Left renal cortex interstitium (tissue), 4 donors: ENCODE measurements around the gene HSD17B1. TPM values are rescaled to one million over a fixed set of nuclear protein-coding genes. Genes with fewer than 3 reads are reported as not detected.
"Not testable (repeated sequence)": the region's sequence is repeated elsewhere in the genome, so short reads cannot be mapped to it uniquely, and the experiment has no call there.

ENCODE experiments used
- DNase-seq, 4 donors: peaks; one replicate each; pipeline ENCODE4 v3.0.0-alpha.2; 2013; ENCODE audit warnings: low read depth in 4 of 4, low spot score in 2 of 4, missing footprints in 1 of 4
- polyA plus RNA-seq, 4 donors: library from polyadenylated mRNA; unstranded; fragments of 120-200 nt; gene quantifications; one replicate each; pipeline ENCODE4 v1.2.1, GENCODE V29; 2013; ENCODE audit not compliant: insufficient read length in 4 of 4

HSD17B1 gene
- polyA plus RNA-seq, 4 donors = 3.2 to 6.2 (median 5.2) TPM

GRCh38 chr17:42545755-42546505 lies 6.8 kb upstream of the HSD17B1 start:
- DNase-seq = not testable (repeated sequence)

DNA sequence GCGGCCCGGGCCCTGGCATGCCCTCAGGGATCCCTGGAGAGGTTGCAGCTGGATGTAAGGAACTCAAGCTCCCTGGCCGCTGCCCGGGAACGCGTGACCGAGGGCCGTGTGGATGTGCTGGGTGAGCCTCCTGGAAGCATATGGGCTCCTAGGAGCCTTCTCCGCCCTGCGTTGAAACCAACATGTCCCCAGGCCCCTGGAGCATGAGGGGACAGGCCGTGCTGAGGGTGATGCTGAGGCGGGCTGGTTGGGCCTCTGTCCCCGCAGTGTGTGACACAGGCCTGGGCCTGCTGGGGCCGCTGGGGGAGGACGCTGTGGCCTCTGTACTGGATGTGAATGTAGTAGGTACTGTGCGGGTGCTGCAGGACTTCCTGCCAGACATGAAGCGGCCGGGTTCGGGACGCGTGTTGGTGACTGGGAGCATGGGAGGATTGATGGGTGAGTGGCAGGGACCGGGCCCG lies 5.7 kb upstream of the HSD17B1 start:
- DNase-seq = no peak

- DNase-seq = no peak
Observed at GRCh38 chr17:42547698-42548069, 5.0 kb upstream of the HSD17B1 start.

GRCh38 chr17:42548070-42548837 lies 4.5 kb upstream of the HSD17B1 start:
- no peak for DNase-seq

DNA sequence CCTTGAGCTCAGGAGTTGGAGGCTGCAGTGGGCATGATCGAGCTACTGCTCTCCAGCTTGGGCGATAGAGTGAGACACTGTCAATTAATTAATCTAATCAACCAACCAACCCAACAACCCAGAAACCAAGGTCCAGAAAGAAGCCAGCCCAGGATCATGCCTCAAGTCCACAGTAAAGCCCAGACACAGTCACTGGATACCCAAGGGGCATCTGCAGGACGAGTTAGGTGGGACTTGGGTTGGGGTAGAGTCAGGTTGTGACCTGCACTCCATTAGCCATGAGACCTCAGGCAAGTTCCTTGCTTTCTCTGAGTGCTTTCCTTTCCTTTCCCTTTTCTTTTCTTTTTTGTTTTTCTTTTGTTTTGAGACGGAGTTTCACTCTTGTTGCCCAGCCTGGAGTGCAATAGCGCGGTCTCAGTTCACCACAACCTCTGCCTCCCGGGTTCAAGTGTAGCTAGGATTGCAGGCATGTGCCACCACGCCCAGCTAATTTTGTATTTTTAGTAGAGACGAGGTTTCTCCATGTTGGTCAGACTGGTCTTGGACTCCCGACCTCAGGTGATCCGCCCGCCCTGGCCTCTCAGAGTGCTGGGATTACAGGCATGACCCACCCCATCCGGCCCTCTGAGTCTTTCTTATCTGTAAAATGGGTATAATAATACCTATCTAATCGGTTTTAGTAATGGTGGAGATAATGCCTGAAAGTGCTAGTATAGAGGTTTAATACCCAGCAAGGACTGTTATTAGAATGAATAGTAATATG lies 3.5 kb upstream of the HSD17B1 start:
- DNase-seq = no peak

DNA sequence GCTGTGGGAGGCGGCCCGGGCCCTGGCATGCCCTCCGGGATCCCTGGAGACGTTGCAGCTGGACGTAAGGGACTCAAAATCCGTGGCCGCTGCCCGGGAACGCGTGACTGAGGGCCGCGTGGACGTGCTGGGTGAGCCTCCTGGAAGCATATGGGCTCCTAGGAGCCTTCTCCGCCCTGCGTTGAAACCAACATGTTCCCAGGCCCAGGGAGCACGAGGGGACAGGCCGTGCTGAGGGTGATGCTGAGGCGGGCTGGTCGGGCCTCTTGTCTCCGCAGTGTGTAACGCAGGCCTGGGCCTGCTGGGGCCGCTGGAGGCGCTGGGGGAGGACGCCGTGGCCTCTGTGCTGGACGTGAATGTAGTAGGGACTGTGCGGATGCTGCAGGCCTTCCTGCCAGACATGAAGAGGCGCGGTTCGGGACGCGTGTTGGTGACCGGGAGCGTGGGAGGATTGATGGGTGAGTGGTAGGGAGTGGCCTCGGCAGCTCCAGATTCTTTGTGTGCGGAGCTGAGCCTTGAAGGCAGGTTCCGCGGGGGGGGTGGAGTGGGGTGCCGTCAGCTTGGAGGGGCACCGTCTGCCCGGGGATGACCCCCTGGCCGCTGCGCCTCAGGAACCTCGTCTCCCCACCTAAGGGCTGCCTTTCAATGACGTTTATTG lies 567 bp downstream of the HSD17B1 start:
- DNase-seq = no peak

DNA sequence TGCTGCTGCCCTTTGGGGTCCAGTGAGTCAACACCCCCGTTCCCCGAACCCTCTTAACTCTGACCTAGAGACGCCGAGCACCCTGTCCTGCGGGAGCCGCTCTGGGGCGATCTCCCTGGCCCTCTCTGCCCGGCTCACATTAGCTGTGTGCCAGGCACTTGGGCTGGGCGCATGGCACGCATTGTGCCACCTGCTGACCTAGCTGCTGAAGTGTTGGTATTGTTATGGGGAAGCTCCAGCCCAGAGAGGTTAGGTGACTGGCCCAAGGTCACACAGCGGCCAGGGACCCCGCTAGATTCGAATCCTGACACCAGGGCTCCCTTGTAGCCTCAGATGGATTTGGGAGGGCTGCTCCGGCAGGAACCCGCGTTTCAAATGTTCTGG lies 1.1 kb downstream of the HSD17B1 start:
- no peak for DNase-seq

DNA sequence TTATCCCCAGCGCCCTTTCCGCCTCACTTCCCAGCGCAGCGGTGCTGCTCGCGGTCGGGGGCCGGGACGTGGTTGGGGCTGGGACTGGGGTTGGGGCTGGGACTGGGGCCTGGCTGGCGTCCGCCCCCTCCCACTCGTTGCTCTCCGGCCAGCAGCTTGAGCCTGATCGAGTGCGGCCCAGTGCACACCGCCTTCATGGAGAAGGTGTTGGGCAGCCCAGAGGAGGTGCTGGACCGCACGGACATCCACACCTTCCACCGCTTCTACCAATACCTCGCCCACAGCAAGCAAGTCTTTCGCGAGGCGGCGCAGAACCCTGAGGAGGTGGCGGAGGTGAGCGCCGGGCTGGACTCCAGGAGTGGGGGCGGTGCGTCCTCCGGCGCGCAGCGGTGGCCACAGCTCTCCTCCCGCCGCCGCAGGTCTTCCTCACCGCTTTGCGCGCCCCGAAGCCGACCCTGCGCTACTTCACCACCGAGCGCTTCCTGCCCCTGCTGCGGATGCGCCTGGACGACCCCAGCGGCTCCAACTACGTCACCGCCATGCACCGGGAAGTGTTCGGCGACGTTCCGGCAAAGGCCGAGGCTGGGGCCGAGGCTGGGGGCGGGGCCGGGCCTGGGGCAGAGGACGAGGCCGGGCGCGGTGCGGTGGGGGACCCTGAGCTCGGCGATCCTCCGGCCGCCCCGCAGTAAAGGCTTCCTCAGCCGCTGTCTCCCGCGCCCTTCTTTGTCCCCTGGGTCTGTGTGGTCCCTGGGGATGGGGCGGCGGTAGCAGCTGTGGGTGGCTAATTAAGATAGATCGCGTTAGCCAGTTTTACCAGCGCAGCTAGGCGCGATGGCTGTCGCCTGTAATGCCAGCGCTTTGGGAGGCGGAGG lies 1.8 kb downstream of the HSD17B1 start:
- DNase-seq = peak in 1 of 4 donors; percentile 85

DNA sequence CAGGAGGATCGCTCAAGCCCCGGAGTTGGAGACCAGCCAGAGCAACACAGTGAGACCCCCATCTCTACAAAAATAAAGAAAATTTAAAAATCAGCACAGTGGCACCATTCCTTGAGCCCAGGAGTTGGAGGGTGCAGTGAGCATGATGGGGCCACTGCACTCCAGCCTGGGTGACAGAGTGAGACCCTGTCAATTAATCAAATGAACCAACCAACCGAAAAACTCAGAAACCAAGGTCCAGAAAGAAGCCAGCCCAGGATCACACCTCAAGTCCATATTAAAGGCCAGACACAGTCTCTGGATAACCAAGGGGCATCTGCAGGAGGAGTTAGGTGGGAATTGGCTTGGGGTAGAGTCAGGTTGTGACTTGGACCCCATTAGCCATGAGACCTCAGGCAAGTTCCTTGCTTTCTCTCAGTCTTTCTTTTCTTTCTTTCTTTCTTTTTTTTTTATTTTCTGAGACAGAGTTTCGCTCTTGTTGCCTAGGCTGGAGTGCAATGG lies 2.4 kb downstream of the HSD17B1 start:
- no peak for DNase-seq

DNA sequence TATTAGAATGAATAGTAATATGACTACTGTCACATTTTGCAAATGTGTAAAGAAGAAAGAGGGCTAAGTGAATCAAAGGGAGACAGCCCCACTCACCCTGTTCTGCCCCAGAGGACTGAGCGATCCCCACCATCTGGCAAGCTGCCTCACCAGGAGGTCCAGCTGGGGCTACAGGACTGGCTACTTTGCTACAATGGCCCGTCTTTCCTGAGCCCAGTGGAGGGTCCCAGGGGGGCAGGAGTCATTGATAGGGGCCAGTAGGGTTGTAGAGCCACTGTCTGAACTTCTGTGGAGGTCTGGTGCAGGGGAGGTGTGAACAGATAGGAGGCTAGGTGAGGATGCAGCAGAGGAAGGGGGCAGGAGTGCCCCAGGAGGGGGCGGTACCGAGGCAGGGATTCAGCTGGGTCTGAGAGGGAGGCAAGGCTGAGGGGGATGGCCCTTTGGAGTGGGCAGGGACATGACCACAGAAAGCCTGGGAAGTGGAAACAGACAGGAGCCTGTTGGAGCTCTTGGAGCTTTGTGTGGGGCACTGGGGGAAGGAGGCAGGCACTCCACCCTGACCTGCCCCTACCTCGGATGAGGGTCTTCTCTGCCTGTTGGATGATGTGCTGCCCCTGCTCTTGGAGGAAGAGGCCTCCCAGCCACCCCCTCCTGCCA lies 3.4 kb downstream of the HSD17B1 start:
- not testable (repeated sequence) for DNase-seq

DNA sequence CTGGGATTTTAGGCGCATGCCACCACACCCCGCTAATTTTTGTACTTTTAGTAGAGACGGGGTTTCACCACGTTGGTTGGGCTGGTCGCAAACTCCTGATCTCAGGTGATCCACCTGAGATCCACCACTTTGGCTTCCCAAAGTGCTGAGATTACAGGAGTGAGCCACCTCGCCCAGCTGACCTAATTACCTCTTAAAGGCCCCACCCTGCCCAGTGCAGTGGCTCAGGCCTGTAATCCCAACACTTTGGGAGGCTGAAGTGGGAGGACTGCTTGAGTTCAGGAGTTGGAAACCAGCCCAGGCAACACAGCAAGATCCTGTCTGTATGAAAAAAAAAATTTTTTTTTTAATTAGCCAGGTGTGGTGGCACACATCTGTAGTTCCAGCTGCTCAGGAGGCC lies 6.4 kb downstream of the HSD17B1 start:
- DNase-seq = no peak

DNA sequence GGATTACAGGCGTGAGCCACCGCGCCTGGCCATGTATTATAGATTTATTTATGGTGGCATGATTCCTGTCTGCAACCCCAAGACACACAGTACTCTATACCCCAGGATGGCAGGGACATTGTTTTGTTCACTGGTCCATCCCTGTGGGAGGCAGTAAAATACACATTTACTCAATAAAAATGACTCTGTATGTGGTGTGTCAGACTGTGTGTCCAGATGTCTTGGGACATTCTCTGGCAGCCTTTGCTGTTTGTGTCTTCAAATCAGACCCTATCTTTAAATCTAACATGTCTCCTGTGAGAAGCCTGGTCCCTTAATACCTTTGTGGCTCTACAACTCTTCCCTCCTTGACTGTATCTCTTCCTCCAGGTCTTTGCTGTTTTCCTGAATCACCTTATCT lies 7.5 kb downstream of the HSD17B1 start:
- no peak for DNase-seq

GRCh38 chr17:42561897-42562387 lies 9.2 kb downstream of the HSD17B1 start, which contains the start of gene COASY:
Gene COASY, plus strand, starts transcription at chr17:42562148. Its CDS starts 475 bp downstream, at chr17:42562623.
- peak; percentile 90 to 97 (median 93) for DNase-seq

DNA sequence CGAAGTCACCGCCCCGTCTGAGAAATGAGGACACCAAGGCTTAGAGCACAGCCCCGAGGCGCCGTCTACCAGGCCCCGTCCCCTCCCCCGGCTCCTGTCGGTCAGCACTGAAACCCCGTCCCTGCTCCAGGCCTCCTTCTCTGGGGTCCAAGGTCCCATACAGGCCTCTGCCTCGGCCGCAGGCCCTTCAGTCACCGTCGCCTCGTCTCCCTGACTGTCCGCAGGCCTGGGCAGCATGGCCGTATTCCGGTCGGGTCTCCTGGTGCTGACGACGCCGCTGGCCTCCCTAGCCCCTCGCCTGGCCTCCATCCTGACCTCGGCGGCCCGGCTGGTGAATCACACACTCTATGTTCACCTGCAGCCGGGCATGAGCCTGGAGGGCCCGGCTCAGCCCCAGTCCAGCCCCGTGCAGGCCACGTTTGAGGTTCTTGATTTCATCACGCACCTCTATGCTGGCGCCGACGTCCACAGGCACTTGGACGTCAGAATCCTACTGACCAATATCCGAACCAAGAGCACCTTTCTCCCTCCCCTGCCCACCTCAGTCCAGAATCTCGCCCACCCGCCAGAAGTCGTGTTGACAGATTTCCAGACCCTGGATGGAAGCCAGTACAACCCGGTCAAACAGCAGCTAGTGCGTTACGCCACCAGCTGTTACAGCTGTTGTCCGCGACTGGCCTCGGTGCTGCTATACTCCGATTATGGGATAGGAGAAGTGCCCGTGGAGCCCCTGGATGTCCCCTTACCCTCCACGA lies 9.8 kb downstream of the HSD17B1 start:
- DNase-seq = no peak

- DNase-seq = no peak
Observed at GRCh38 chr17:42563143-42563509, 10.4 kb downstream of the HSD17B1 start.

GRCh38 chr17:42563543-42563942 lies 10.8 kb downstream of the HSD17B1 start:
- DNase-seq = no peak

- no peak for DNase-seq
Observed at GRCh38 chr17:42563950-42564349, 11.2 kb downstream of the HSD17B1 start.
